Measurements from ENCODE around the gene ANKRD34B. TPM values are rescaled to one million over a fixed set of nuclear protein-coding genes. Genes with fewer than 3 reads are reported as not detected.

Gene ANKRD34B
- total and polyA plus RNA-seq, 10 of the 15 experiments (the other 5 are each of a cell fraction or from before 2014, with no cell fraction given), result under 0.01 TPM; not detected in 9

GRCh38 chr5:80592105-80592504 lies 22.0 kb upstream of the ANKRD34B start (continued):
- no peak for TF ChIP-seq NBN (IDR thresholded peaks at IDR 0.05)
- TF ChIP-seq IKZF2 (IDR thresholded peaks at IDR 0.05), result no peak
- no peak for TF ChIP-seq BCLAF1 (IDR thresholded peaks at IDR 0.05)
- TF ChIP-seq ASH2L (IDR thresholded peaks at IDR 0.05; ENCODE audit: borderline replicate concordance, low read depth), result no peak
- TF ChIP-seq CEBPB (IDR thresholded peaks at IDR 0.05; ENCODE audit: borderline replicate concordance in 1 of 2, low read depth in 2 of 2, low read length in 2 of 2), result no peak
- TF ChIP-seq RELA (IDR thresholded peaks at IDR 0.05; ENCODE audit: borderline replicate concordance, partially characterized antibody), result no peak
- TF ChIP-seq NR2F1 (conservative IDR thresholded peaks at IDR 0.05), result no peak

- no peaks in the 10 kb centered on the region for H3K79me2 ChIP-seq (ENCODE audit: control insufficient read depth, insufficient read depth, low read length)
- no peak overlapping the region for H3K4me2 ChIP-seq (ENCODE audit: control insufficient read depth, insufficient read depth)
- ChIA-PET POLR2A (no interaction called here), CTCF (no interaction called here), SMC1A (ENCODE audit: uncharacterized antibody, unreplicated experiment) (no interaction called here), RAD21 (ENCODE audit: unreplicated experiment) (no interaction called here)
- in situ Hi-C loops (cut with MboI) (no loop called here), intact Hi-C loops (cut with micrococcal nuclease; ENCODE audit: unreplicated experiment) (no loop called here)
- 80% methylated on average over 3 of the region's 3 CpGs for whole genome bisulfite sequencing (ENCODE audit: insufficient coverage, insufficient replicate concordance, low lambda C conversion rate, missing lambda C conversion rate)
- H4K20me1 ChIP-seq (ENCODE audit: control insufficient read depth, insufficient read depth), result no peaks in the 10 kb centered on the region
- DNase-seq (ENCODE audit: low read depth, low spot score), result no peak
- H2AFZ ChIP-seq (ENCODE audit: control insufficient read depth, low read depth, low read length), result no peak overlapping the region
- H3K9me3 ChIP-seq (replicated peaks; ENCODE audit: control insufficient read depth, insufficient read depth, low read length), result no peaks in the 10 kb centered on the region
- ATAC-seq, result no peak
- no peaks in the 10 kb centered on the region for H3K36me3 ChIP-seq (ENCODE audit: control insufficient read depth in 2 of 2, insufficient read depth in 2 of 2, low read length in 1 of 2)
- no peak overlapping the region for H3K27ac ChIP-seq (ENCODE audit: control insufficient read depth, insufficient read depth)
- H3K4me3 ChIP-seq, result no peak overlapping the region
- no peaks in the 10 kb centered on the region for H3K27me3 ChIP-seq (replicated peaks in 1 of 2; ENCODE audit: control insufficient read depth in 2 of 2, insufficient read depth in 2 of 2, low read length in 1 of 2)
- BruUV-seq (replicated peaks), result no TSS peak
- no peak overlapping the region for H3K9ac ChIP-seq (ENCODE audit: control insufficient read depth, insufficient read depth, low read length)
- no peaks in the 10 kb centered on the region for H3K4me1 ChIP-seq (ENCODE audit: control insufficient read depth, insufficient read depth, low read length)
- no peak for FAIRE-seq
- TF ChIP-seq MYB (IDR thresholded peaks at IDR 0.05; ENCODE audit: borderline replicate concordance, low read depth, low read length), result no peak
- TF ChIP-seq ELK1 (IDR thresholded peaks at IDR 0.05; ENCODE audit: low read depth, low read length), result no peak
- TF ChIP-seq SUPT20H (IDR thresholded peaks at IDR 0.05; ENCODE audit: borderline replicate concordance, control insufficient read depth, low read depth, low read length), result no peak
- TF ChIP-seq HDAC2 (IDR thresholded peaks at IDR 0.05), result no peak
- no peak for TF ChIP-seq NFIC (IDR thresholded peaks at IDR 0.05; ENCODE audit: low read depth, low read length)
- TF ChIP-seq LARP7 (IDR thresholded peaks at IDR 0.05), result no peak
- no peak for TF ChIP-seq E2F4 (IDR thresholded peaks at IDR 0.05; ENCODE audit: low read depth, low read length)
- no peak for TF ChIP-seq NFYB (IDR thresholded peaks at IDR 0.05; ENCODE audit: insufficient read depth, low read depth, low read length)
- no peak for TF ChIP-seq CEBPB (IDR thresholded peaks at IDR 0.05; ENCODE audit: borderline replicate concordance in 1 of 2, low read depth in 2 of 2, low read length in 2 of 2)
- TF ChIP-seq CTCF (IDR thresholded peaks at IDR 0.05 in 2 of 3, conservative IDR thresholded peaks at IDR 0.05 in 1 of 3; ENCODE audit: control insufficient read depth in 2 of 3, extremely low read depth in 1 of 3, insufficient read depth in 1 of 3, low read depth in 3 of 3, low read length in 3 of 3), result no peak
- no peak for TF ChIP-seq ZNF622 (IDR thresholded peaks at IDR 0.05)
- TF ChIP-seq TAF1 (IDR thresholded peaks at IDR 0.05; ENCODE audit: borderline replicate concordance, low read depth, low read length), result no peak
Measured at GRCh38 chr5:80591352-80591751, 21.3 kb upstream of the ANKRD34B start.

Measured in GM12878 (cell line).